GM23248 (cell line): ENCODE data around the gene PAQR9.

Experiments used
- EZH2 ChIP-seq: fragments of 200-600 bp; sonication (generic); IDR thresholded peaks from 2 replicates; pipeline ENCODE4 v1.6.1; 2018; ENCODE audit warnings: antibody characterized with exemption, mild to moderate bottlenecking; ENCODE audit not compliant: insufficient read depth, poor library complexity, severe bottlenecking
- EZH2phosphoT487 ChIP-seq: fragments of 200-600 bp; sonication (generic); IDR thresholded peaks from 2 replicates; pipeline ENCODE4 v1.6.1; 2018; ENCODE audit warnings: antibody characterized with exemption, moderate library complexity, mild to moderate bottlenecking, low read depth; ENCODE audit not compliant: insufficient read depth

DNA sequence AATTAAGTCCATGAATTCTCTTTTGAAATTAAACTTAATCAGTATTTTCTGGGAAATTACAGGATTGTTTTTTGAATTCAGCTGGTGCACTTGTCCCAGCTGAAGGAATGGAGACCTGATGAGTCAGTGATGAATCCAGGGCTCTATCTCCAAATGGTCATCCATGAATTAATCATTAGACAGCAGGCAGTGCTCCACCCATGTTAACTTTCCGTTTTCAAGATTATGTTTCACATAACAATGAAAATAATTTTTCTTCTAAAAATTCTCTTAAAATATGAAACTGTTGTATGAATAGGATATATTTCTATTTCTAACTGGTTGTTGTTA lies 13.9 kb upstream of the PAQR9 start:
- TF ChIP-seq EZH2, result no peak
- no peak for TF ChIP-seq EZH2phosphoT487
